NCI-H2171 treated with DMSO at 0.1 percent for 48 hours (cell line): ENCODE results near the gene REC114.

ENCODE experiments used
- DNase-seq: peaks from one replicate; lab custom pipeline; 2025; lab: John Stamatoyannopoulos, UW

The REC114 gene

DNA sequence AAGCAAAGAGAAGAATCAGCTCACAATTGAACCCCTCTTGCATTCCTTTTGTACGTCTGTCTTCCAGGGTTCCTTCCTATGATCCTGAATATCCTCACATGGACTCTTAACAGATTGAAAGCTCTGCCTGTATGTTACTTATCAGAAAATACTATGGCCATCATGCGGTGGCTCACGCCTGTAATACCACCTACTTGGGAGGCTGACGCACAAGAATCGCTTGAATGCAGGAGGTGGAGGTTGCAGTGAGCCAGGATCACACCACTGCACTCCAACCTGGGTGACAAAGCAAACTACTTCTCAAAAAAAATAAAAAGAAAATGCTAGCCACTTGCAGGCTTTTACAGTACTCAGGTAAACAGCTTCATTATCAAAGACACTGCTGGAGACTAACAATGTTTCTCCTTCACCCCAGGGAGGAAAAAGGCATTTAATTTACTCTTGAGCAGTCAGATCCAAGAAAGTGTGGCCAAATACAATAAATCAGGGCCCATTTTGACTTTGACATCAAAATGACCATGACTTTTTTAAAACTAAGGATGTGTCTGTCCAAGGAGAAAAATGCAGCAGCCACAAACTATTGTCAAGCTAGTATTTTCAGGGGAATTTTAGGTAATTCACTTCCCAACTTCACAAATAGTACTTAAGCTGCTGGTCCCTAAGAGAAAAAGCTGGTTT, 162.9 kb downstream of the REC114 start:
- DNase-seq = no peak

DNA sequence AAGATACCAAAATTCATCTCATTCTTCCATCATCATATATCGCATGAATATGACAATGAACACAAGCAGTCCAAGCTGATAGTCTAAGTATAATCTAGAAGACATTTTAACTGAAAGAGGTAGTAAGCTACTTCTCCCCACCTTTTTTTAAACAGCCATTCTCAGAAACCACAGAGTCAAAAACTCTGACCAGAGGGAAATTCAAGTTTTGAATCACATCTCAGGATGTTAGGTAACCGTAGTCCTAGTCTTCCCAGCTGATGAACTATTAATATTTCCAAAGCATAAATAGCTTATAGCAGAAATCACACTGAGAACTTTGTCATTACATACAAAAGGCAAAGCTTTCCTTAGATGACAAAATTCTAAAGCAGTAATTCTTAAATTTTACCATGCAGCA, 164.4 kb downstream of the REC114 start:
- no peak for DNase-seq

DNA sequence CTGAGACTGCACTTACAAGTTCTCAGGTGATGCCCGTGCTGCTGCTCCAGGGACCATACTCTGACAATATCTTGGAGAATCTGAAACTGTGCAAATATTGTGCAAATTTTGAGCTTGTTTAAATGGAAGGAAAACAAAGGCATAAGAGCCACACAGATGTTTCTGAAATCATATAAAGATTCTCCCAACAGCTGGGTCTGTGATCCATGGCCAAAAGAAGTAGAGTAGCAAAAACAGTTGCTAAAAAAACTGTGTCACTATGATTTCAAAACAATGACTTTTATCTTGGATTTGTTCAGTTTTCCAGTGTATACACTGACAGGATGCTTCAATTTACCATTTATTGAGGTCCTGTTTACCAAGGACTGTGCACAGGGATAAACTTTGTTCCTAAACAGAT, 164.9 kb downstream of the REC114 start:
- no peak for DNase-seq

DNA sequence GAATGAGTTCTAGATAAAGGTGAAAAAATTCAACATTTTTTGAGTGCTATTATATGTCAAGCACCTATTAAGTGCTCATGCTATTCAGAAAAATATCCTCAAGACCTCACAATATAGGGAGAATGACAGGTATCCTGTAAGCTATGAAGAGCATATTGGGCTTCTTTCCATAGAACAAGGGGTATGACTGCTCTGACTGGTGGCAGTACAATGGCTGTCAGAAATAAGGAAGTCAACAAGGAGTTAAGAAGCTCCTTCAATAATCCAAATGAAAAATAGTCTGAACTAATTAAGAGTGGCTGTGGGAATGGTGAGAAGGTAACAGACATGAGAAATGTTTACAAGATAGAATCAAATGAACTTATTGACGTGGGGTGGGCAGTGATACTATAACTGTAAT, 165.5 kb downstream of the REC114 start:
- no peak for DNase-seq

DNA sequence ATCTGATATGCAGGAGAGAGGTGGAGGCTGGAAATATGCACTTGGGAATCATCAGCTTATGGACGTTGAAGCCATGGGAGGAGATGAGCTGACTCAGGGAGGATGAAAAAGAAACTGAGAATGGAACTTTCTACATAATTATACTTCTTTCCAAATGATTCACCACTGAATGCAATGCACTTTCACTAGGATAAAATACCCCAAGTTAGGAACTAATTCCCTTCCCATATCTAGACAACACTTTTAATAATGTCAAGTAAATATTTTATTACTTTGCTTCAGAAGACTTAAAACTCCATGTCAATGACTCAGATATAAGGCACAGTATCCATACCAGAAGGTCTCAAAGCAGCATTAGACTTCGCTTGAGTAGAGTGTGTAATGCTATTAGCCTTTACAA, 166.0 kb downstream of the REC114 start:
- DNase-seq = no peak
